NT2/D1 (cell line): ENCODE data around the gene SLC9A9.
"Not testable (repeated sequence)": the region's sequence is repeated elsewhere in the genome, so short reads cannot be mapped to it uniquely, and the experiment has no call there.

Experiments used
- DNase-seq: peaks from one replicate; pipeline ENCODE4 v3.0.0-alpha.2; 2011; ENCODE audit warnings: low read depth, low spot score
- H3K27me3 ChIP-seq: 2 replicates; pipeline ENCODE4 v1.6.0; 2011; ENCODE audit warnings: mild to moderate bottlenecking; ENCODE audit not compliant: insufficient read length, insufficient read depth
- H3K36me3 ChIP-seq: 2 replicates; pipeline ENCODE4 v1.6.1; 2011; ENCODE audit warnings: mild to moderate bottlenecking, low read length, mixed read lengths; ENCODE audit not compliant: insufficient read depth, insufficient read length
- H3K4me1 ChIP-seq: 2 replicates; pipeline ENCODE4 v1.5.1; 2011; ENCODE audit not compliant: insufficient read depth, insufficient read length
- H3K4me3 ChIP-seq: 2 replicates; pipeline ENCODE4 v1.5.1; 2011; ENCODE audit warnings: low read depth; ENCODE audit not compliant: insufficient read length
- H3K9ac ChIP-seq: 2 replicates; pipeline ENCODE4 v1.6.0; 2011; ENCODE audit warnings: low read depth; ENCODE audit not compliant: insufficient read length
- H3K9me3 ChIP-seq: 2 replicates; pipeline ENCODE4 v1.5.1; 2011; ENCODE audit warnings: mild to moderate bottlenecking, low read length; ENCODE audit not compliant: insufficient read depth
- SUZ12 ChIP-seq: IDR thresholded peaks from 2 replicates; pipeline ENCODE4 v1.6.1; 2011; ENCODE audit not compliant: insufficient read length, insufficient read depth; ENCODE audit errors: extremely low read depth
- YY1 ChIP-seq: IDR thresholded peaks from 2 replicates; pipeline ENCODE4 v1.6.1; 2011; ENCODE audit not compliant: insufficient read length, insufficient read depth
- ZNF274 ChIP-seq: IDR thresholded peaks from 2 replicates; pipeline ENCODE4 v1.6.1; 2011; ENCODE audit warnings: mild to moderate bottlenecking, low read depth, low read length

The SLC9A9 gene

DNA sequence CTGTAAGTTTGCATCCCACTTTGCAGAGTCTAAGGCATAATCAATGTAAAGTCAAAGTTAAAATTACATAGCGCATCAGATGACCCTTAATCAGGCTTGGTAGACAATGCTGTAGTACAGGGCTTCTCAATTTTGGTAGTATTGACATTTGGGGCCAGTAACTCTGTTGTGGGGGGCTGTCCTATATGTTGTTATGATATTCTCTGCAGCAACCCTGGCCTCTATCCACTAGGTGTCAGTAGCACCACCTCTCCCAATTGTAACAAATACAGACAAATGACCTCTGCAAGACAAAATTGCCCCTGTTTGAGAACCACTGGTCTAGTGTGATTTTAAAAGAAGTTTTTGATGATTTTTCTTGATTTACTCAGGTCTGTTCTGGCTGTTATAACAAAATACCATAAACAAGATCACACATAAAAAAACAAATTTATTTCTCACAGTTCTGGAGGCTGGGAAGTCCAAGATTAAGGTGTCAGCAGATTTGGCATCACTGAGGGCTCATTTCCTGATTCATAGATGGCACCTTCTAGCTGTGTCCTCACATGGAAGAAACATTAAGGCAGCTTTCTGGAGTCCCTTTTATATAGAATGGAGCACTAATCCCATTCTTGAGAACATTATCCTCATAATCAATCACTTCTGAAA lies 37.6 kb upstream of the SLC9A9 start:
- TF ChIP-seq SUZ12 (no peak), ZNF274 (no peak), YY1 (no peak)
- Histone ChIP-seq H3K36me3 (no peaks in the 10 kb centered on the region), H3K9me3 (no peaks in the 10 kb centered on the region), H3K4me3 (no peak overlapping the region), H3K4me1 (peaks cover 2% of the 10 kb centered on the region), H3K27me3 (no peaks in the 10 kb centered on the region), H3K9ac (no peak overlapping the region)
- peak; percentile 52 for DNase-seq

DNA sequence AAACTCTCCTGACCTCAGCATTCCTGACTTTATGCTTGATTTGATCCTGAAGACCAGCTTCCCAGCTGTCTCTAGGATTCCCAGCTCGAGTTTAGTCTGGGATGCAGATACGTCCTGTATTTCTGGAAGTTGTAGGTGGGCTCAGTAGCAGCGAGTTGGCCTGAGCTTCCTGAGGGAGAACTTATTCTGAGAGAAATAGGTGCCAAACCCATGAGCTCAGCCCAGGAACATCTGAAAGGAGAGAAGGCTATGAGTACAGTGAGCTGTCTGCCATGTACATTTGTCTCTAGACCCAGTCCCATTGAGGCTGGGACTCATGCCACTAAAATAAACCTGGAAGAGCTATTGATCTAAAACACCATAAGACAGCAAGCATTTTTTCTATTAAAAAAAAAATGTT lies 36.6 kb upstream of the SLC9A9 start:
- Histone ChIP-seq H3K27me3 (no peaks in the 10 kb centered on the region), H3K9me3 (no peaks in the 10 kb centered on the region), H3K9ac (no peak overlapping the region), H3K4me1 (peaks cover 2% of the 10 kb centered on the region), H3K4me3 (no peak overlapping the region), H3K36me3 (no peaks in the 10 kb centered on the region)
- DNase-seq, result no peak
- TF ChIP-seq ZNF274 (no peak), YY1 (no peak), SUZ12 (no peak)

- DNase-seq, result no peak
- Histone ChIP-seq H3K4me1 (peaks cover under 1% of the 10 kb centered on the region), H3K36me3 (no peaks in the 10 kb centered on the region), H3K27me3 (no peaks in the 10 kb centered on the region), H3K4me3 (no peak overlapping the region), H3K9me3 (no peaks in the 10 kb centered on the region), H3K9ac (no peak overlapping the region)
- TF ChIP-seq SUZ12, result no peak
- no peak for TF ChIP-seq YY1
- no peak for TF ChIP-seq ZNF274
These were observed 34.9 kb upstream of the SLC9A9 start for GRCh38 chr3:143883151-143883550.

GRCh38 chr3:143881095-143881494 lies 32.8 kb upstream of the SLC9A9 start:
- no peak overlapping the region for H3K9ac ChIP-seq
- no peak for DNase-seq
- no peaks in the 10 kb centered on the region for H3K4me1 ChIP-seq
- no peaks in the 10 kb centered on the region for H3K36me3 ChIP-seq
- no peaks in the 10 kb centered on the region for H3K9me3 ChIP-seq
- TF ChIP-seq SUZ12, result no peak
- TF ChIP-seq YY1, result no peak
- TF ChIP-seq ZNF274, result no peak
- no peak overlapping the region for H3K4me3 ChIP-seq
- no peaks in the 10 kb centered on the region for H3K27me3 ChIP-seq

- H3K27me3 ChIP-seq, result no peaks in the 10 kb centered on the region
- TF ChIP-seq SUZ12 (no peak), YY1 (no peak), ZNF274 (no peak)
- H3K9me3 ChIP-seq, result no peaks in the 10 kb centered on the region
- no peak for DNase-seq
- H3K9ac ChIP-seq, result no peak overlapping the region
- H3K4me3 ChIP-seq, result no peak overlapping the region
- H3K36me3 ChIP-seq, result no peaks in the 10 kb centered on the region
- H3K4me1 ChIP-seq, result no peaks in the 10 kb centered on the region
These were observed 27.3 kb upstream of the SLC9A9 start for GRCh38 chr3:143875546-143875945.

GRCh38 chr3:143873553-143873952 lies 25.3 kb upstream of the SLC9A9 start:
- not testable (repeated sequence) for DNase-seq, H3K36me3 ChIP-seq, H3K9me3 ChIP-seq, H3K4me1 ChIP-seq, H3K9ac ChIP-seq, H3K27me3 ChIP-seq, H3K4me3 ChIP-seq

- no peak overlapping the region for H3K9ac ChIP-seq
- H3K4me3 ChIP-seq, result no peak overlapping the region
- H3K36me3 ChIP-seq, result no peaks in the 10 kb centered on the region
- DNase-seq, result no peak
- TF ChIP-seq YY1 (no peak), SUZ12 (no peak), ZNF274 (no peak)
- no peaks in the 10 kb centered on the region for H3K9me3 ChIP-seq
- no peaks in the 10 kb centered on the region for H3K27me3 ChIP-seq
- no peaks in the 10 kb centered on the region for H3K4me1 ChIP-seq
These were observed 17.0 kb upstream of the SLC9A9 start for GRCh38 chr3:143865302-143865701.
